SK-N-SH (cell line): Measurements from ENCODE around the gene POSTN. TPM values are rescaled to one million over a fixed set of nuclear protein-coding genes. Genes with fewer than 3 reads are reported as not detected.

Experiments
- CTCF ChIA-PET: fragments of 300-600, 350-600 bp; formaldehyde crosslinking; extraction: SDS; loops from one replicate; lab custom pipeline; 2021; lab: Yijun Ruan, JAX
- POLR2A ChIA-PET: fragments of 350-600 bp; sonication (Branson Sonifier 250); formaldehyde crosslinking; extraction: SDS; loops from one replicate; lab custom pipeline; 2020; ENCODE audit warnings: antibody characterized with exemption, inconsistent platforms; lab: Yijun Ruan, JAX
- DNase-seq: peaks from one replicate; pipeline ENCODE4 v3.0.0; 2012
- H2AFZ ChIP-seq: fragments of 200-600 bp; sonication (generic); 2 replicates; pipeline ENCODE4 v1.8.1; 2016; ENCODE audit warnings: antibody characterized with exemption, mild to moderate bottlenecking, low read depth
- H3F3A ChIP-seq: fragments of 200-600 bp; sonication (generic); replicated peaks from 2 replicates; pipeline ENCODE3; 2016; ENCODE audit warnings: antibody characterized with exemption, mild to moderate bottlenecking; ENCODE audit not compliant: insufficient read depth
- H3K27ac ChIP-seq, 2 experiments: fragments of 200-500 bp in 1 of 2; fragments of 200-600 bp in 1 of 2; sonication (Bioruptor generic) in 1 of 2; sonication (generic), shearing (Covaris generic) in 1 of 2; 2 replicates each; pipeline versions ENCODE4 v1.5.1 to v1.6.1; 2014 to 2016; ENCODE audit warnings: low read depth in 2 of 2, inconsistent platforms in 1 of 2, low read length in 1 of 2, mild to moderate bottlenecking in 1 of 2, mixed read lengths in 1 of 2
- H3K27me3 ChIP-seq: fragments of 200-600 bp; sonication (generic), shearing (Covaris generic); 2 replicates; pipeline ENCODE4 v1.6.1; 2016; ENCODE audit warnings: mixed run types; ENCODE audit not compliant: insufficient read depth
- H3K36me3 ChIP-seq, 2 experiments: fragments of 200-500 bp in 1 of 2; fragments of 200-600 bp in 1 of 2; sonication (Bioruptor generic) in 1 of 2; sonication (generic) in 1 of 2; replicated peaks in 1 of 2; 2 replicates each; pipeline versions ENCODE3 to v1.5.1; 2014 to 2016; ENCODE audit warnings: low read length in 1 of 2, mild to moderate bottlenecking in 1 of 2; ENCODE audit not compliant: insufficient read depth in 2 of 2, control insufficient read depth in 1 of 2
- H3K4me1 ChIP-seq, 2 experiments: fragments of 200-500 bp in 1 of 2; fragments of 200-600 bp in 1 of 2; sonication (Bioruptor generic) in 1 of 2; sonication (generic), shearing (Covaris generic) in 1 of 2; 2 replicates each; pipeline versions ENCODE4 v1.5.1 to v1.6.1; 2014 to 2016; ENCODE audit warnings: low read depth in 1 of 2, low read length in 1 of 2, mixed run types in 1 of 2; ENCODE audit not compliant: insufficient read depth in 2 of 2, control insufficient read depth in 1 of 2
- H3K4me2 ChIP-seq: fragments of 200-600 bp; sonication (generic), shearing (Covaris generic); 2 replicates; pipeline ENCODE4 v1.6.1; 2017; ENCODE audit warnings: mixed run types
- H3K4me3 ChIP-seq, 2 experiments: fragments of 200-500 bp in 1 of 2; fragments of 200-600 bp in 1 of 2; sonication (Bioruptor generic) in 1 of 2; sonication (generic), shearing (Covaris generic) in 1 of 2; 2 replicates each; pipeline versions ENCODE4 v1.5.1 to v1.8.1; 2014 to 2016; ENCODE audit warnings: low read depth in 2 of 2, inconsistent platforms in 1 of 2, low read length in 1 of 2, mild to moderate bottlenecking in 1 of 2, mixed read lengths in 1 of 2, moderate library complexity in 1 of 2
- H3K79me2 ChIP-seq: fragments of 200-600 bp; sonication (generic); 2 replicates; pipeline ENCODE4 v1.8.1; 2017; ENCODE audit warnings: mild to moderate bottlenecking; ENCODE audit not compliant: insufficient read depth
- H3K9ac ChIP-seq: fragments of 200-600 bp; sonication (generic); 2 replicates; pipeline ENCODE4 v1.6.1; 2017; ENCODE audit warnings: mixed run types
- H3K9me2 ChIP-seq: fragments of 200-600 bp; sonication (generic); 2 replicates; pipeline ENCODE4 v1.6.1; 2017; ENCODE audit warnings: mixed run types
- H3K9me3 ChIP-seq: fragments of 200-600 bp; sonication (generic); 2 replicates; pipeline ENCODE4 v1.6.1; 2017; ENCODE audit warnings: mixed run types, mild to moderate bottlenecking, moderate library complexity
- H4K20me1 ChIP-seq: fragments of 200-600 bp; sonication (generic); 2 replicates; pipeline ENCODE4 v1.6.1; 2017; ENCODE audit warnings: mild to moderate bottlenecking, mixed run types; ENCODE audit not compliant: insufficient read depth
- CHD2 ChIP-seq: fragments of 150-350 bp; IDR thresholded peaks from 2 replicates; pipeline ENCODE4 v1.6.1; 2018; ENCODE audit warnings: low read length; ENCODE audit not compliant: partially characterized antibody
- EZH2phosphoT487 ChIP-seq: fragments of 200-600 bp; sonication (generic); IDR thresholded peaks from 2 replicates; pipeline ENCODE4 v1.6.1; 2017; ENCODE audit warnings: low read depth, mixed run types, mild to moderate bottlenecking, antibody characterized with exemption, moderate library complexity, borderline replicate concordance
- FOSL2 ChIP-seq: IDR thresholded peaks from 2 replicates; pipeline ENCODE4 v1.4.0; 2012; ENCODE audit warnings: low read depth, mild to moderate bottlenecking, moderate library complexity, borderline replicate concordance
- JUND ChIP-seq: IDR thresholded peaks from 2 replicates; pipeline ENCODE4 v1.4.0; 2012
- MEF2A ChIP-seq: IDR thresholded peaks from 2 replicates; pipeline ENCODE4 v1.4.0; 2012; ENCODE audit warnings: low read depth, borderline replicate concordance
- MXI1 ChIP-seq: IDR thresholded peaks from 2 replicates; pipeline ENCODE4 v1.6.1; 2012; ENCODE audit warnings: mild to moderate bottlenecking, low read depth, low read length, improper control_type of control experiment
- NRF1 ChIP-seq: IDR thresholded peaks from 2 replicates; pipeline ENCODE4 v1.6.1; 2012; ENCODE audit warnings: low read depth, mild to moderate bottlenecking, low read length
- POLR2AphosphoS5 ChIP-seq: IDR thresholded peaks from 2 replicates; pipeline ENCODE4 v1.6.1; 2012; ENCODE audit warnings: low read depth, low read length
- RAD21 ChIP-seq: IDR thresholded peaks from 2 replicates; pipeline ENCODE4 v1.6.1; 2012; ENCODE audit warnings: mild to moderate bottlenecking, low read length
- RCOR1 ChIP-seq: fragments of 150-350 bp; IDR thresholded peaks from 2 replicates; pipeline ENCODE4 v1.6.1; 2017; ENCODE audit warnings: antibody characterized with exemption, low read length
- RFX5 ChIP-seq: IDR thresholded peaks from 2 replicates; pipeline ENCODE4 v1.6.1; 2012; ENCODE audit warnings: mild to moderate bottlenecking, improper control_type of control experiment, low read length
- RXRA ChIP-seq: IDR thresholded peaks from 2 replicates; pipeline ENCODE4 v1.4.0; 2012; ENCODE audit warnings: low read depth, mild to moderate bottlenecking, borderline replicate concordance
- SIN3A ChIP-seq: IDR thresholded peaks from 2 replicates; pipeline ENCODE4 v1.6.1; 2012; ENCODE audit warnings: low read depth, mild to moderate bottlenecking, low read length, moderate library complexity, borderline replicate concordance
- TAF1 ChIP-seq: IDR thresholded peaks from 2 replicates; pipeline ENCODE4 v1.6.1; 2012; ENCODE audit warnings: low read depth, mild to moderate bottlenecking, low read length, moderate library complexity, borderline replicate concordance
- TCF12 ChIP-seq: IDR thresholded peaks from 2 replicates; pipeline ENCODE4 v1.4.0; 2012
- YY1 ChIP-seq: IDR thresholded peaks from 2 replicates; pipeline ENCODE4 v1.4.0; 2012; ENCODE audit warnings: low read depth, mild to moderate bottlenecking
- WGBS: methylation state at CpG from one replicate; pipeline ENCODE4 v1.1.6; 2017; ENCODE audit warnings: low lambda C conversion rate; 5-methylcytosine and 5-hydroxymethylcytosine counted together
- polyA plus RNA-seq, 3 experiments: library from polyadenylated mRNA; depleted of rRNA; stranded (reverse); fragments of >200 nt; gene quantifications; 2 replicates each; pipeline ENCODE4 v1.2.3, GENCODE V29; 2012
- TF ChIP-seq, protein P1 (sequence below): IDR thresholded peaks from 2 replicates; pipeline ENCODE4; 2012
- TF ChIP-seq, protein P2 (sequence below): IDR thresholded peaks from 2 replicates; pipeline ENCODE4 v1.6.1; 2012; ENCODE audit warnings: mild to moderate bottlenecking, low read depth, low read length, moderate library complexity

Gene POSTN
- polyA plus RNA-seq, 1 of the 3 experiments (the other 2 are of a cell fraction) = 577 TPM

DNA sequence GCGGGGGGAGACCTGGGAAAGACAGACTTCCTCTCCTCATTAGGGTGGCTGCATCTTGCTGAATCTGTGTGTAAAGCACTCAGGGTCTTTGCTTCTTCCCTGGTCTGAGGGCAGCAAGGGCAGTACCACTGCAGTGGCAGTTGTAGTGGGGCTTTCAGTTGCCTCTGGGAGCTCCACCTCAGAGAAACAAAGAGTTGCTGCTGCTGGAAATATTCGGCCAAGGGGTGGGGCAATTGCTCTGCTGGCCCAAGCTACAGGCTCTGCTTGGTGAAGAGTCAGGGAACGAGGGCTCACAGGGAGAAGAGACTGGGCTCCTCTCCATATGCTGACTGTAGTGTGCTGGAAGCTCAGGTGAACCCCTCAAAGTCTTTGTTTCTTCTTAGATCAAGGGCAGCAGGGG is 52.5 kb downstream of the POSTN start:
- no peak overlapping the region for H2AFZ ChIP-seq
- no peak overlapping the region for H3K4me3 ChIP-seq
- H3K9me3 ChIP-seq = no peaks in the 10 kb centered on the region
- H3K4me2 ChIP-seq = no peak overlapping the region
- H3F3A ChIP-seq = no peaks in the 10 kb centered on the region
- H3K27ac ChIP-seq = no peak overlapping the region
- ChIA-PET CTCF (no interaction called here), POLR2A (no interaction called here)
- H4K20me1 ChIP-seq = no peaks in the 10 kb centered on the region
- no peaks in the 10 kb centered on the region for H3K36me3 ChIP-seq
- TF ChIP-seq RXRA (no peak), NRF1 (no peak), MXI1 (no peak), EZH2phosphoT487 (no peak), TCF12 (no peak), SIN3A (no peak), CHD2 (no peak), RFX5 (no peak), RCOR1 (no peak), POLR2AphosphoS5 (no peak), TAF1 (no peak), RAD21 (no peak), FOSL2 (no peak), JUND (no peak), MEF2A (no peak), YY1 (no peak)
- TF ChIP-seq, protein P1, sequence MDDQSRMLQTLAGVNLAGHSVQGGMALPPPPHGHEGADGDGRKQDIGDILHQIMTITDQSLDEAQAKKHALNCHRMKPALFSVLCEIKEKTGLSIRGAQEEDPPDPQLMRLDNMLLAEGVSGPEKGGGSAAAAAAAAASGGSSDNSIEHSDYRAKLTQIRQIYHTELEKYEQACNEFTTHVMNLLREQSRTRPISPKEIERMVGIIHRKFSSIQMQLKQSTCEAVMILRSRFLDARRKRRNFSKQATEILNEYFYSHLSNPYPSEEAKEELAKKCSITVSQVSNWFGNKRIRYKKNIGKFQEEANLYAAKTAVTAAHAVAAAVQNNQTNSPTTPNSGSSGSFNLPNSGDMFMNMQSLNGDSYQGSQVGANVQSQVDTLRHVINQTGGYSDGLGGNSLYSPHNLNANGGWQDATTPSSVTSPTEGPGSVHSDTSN = no peak
- TF ChIP-seq, protein P2, sequence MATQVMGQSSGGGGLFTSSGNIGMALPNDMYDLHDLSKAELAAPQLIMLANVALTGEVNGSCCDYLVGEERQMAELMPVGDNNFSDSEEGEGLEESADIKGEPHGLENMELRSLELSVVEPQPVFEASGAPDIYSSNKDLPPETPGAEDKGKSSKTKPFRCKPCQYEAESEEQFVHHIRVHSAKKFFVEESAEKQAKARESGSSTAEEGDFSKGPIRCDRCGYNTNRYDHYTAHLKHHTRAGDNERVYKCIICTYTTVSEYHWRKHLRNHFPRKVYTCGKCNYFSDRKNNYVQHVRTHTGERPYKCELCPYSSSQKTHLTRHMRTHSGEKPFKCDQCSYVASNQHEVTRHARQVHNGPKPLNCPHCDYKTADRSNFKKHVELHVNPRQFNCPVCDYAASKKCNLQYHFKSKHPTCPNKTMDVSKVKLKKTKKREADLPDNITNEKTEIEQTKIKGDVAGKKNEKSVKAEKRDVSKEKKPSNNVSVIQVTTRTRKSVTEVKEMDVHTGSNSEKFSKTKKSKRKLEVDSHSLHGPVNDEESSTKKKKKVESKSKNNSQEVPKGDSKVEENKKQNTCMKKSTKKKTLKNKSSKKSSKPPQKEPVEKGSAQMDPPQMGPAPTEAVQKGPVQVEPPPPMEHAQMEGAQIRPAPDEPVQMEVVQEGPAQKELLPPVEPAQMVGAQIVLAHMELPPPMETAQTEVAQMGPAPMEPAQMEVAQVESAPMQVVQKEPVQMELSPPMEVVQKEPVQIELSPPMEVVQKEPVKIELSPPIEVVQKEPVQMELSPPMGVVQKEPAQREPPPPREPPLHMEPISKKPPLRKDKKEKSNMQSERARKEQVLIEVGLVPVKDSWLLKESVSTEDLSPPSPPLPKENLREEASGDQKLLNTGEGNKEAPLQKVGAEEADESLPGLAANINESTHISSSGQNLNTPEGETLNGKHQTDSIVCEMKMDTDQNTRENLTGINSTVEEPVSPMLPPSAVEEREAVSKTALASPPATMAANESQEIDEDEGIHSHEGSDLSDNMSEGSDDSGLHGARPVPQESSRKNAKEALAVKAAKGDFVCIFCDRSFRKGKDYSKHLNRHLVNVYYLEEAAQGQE = no peak
- DNase-seq = no peak
- 22% methylated on average over 3 of the region's 3 CpGs for WGBS
- H3K9me2 ChIP-seq = no peaks in the 10 kb centered on the region
- H3K27me3 ChIP-seq = no peaks in the 10 kb centered on the region
- H3K79me2 ChIP-seq = no peaks in the 10 kb centered on the region
- no peak overlapping the region for H3K9ac ChIP-seq
- no peaks in the 10 kb centered on the region for H3K4me1 ChIP-seq
